Activated CD8-positive, alpha-beta memory T cell treated with anti-CD3 and anti-CD28 coated beads, Interleukin-2, amount 50 U/mL, for 24 hours (primary cell): ENCODE data around the gene SUPT4H1.

Experiments
- DNase-seq: peaks from one replicate; pipeline ENCODE4 v3.0.0-alpha.2; 2020; ENCODE audit errors: extremely low read depth

Gene SUPT4H1

DNA sequence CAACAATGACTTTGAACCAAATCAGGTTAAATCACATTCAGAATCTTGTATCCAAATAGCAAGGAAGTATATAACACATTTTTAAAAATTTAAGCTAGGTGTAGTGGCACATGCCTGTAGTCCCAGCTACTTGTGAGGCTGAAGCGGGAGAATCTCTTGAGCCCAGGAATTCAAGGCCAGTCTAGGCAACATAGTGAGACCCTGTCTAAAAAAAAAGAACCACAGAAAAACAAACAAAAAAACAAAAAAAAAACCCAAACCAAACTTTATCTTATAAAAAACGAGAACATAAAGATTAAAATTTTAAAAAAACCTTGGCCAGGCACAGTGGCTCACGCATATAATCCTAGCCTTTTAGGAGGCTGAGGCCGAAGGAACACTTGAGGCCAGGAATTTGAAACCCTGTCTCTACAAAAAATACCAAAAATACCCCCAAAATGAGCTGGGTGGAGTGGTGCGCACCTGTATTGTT, 11.6 kb downstream of the SUPT4H1 start:
- DNase-seq = no peak

DNA sequence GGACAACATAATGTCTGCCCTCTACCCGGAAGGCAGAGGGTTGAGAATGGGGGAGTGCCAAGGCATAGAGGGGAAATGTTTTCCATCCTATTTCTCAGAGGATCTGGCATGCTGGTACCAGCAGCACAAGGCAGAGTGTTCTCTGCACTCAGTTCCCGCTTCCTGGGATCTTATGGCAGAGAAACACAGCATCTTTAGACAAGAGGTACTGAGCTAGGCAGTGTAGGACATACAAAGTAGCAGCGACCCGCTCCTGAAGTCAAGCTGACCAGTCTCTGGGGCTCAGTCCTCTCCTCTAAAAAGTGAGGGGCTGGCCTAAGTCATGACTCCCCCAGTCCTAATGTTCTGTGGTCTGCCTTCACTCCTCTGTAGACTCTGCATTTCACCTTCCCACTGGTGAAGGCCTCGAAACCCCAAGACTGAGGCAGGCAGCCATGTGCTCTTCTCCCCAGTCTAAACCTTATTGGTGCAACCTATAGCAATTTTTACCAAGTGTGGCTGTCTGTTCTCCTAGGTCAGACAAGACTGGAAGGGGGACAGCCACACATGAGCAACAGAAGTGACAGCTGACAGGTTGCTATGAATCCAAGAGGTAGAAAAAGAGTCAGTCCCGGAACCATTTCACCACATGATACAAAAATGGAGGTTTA, 12.1 kb downstream of the SUPT4H1 start:
- DNase-seq = no peak

GRCh38 chr17:58338841-58339754, 12.9 kb downstream of the SUPT4H1 start:
- no peak for DNase-seq

GRCh38 chr17:58338454-58338840, 13.6 kb downstream of the SUPT4H1 start:
- no peak for DNase-seq

DNA sequence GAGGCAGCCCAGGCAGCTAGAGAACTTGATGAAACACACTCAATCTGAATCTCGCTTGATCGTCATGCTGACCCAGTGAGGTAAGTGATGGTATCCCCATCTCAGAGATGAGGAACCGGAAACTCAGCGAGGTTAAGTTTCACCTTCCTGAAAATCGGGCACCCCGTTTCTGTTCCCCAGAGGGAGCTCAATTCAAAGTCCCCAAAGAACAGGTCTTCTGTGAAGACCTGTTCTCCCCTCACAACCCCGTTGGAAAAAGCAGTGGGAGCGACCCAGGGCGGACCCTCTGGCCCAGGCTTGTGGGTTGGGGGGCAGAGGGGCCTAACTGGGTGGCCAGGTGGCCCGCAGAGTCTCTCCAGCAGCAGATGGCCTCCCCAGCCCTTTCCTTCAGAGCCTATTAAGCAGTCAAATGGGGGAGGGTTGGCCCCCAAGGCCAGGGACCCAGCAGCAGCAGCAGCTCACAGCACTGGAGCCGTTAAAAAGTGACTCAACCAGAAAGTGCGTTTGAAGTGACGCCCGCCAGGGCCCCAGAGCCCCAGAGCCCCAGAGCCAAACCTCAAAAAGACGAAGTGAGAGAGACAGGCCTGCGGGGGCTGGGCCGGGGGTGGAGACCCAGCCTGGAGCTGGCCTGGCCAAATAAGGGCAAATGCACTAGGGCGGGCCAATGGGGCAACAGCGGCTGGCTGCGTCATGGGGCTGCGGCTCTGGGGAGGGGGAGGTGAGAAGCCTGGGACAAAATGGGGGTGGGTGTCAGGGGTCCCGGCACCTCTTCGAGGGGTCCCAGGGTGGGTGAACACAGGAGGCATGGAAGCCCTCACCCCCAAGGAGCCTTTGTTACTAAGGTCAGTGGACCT, 14.2 kb downstream of the SUPT4H1 start:
- DNase-seq = no peak

DNA sequence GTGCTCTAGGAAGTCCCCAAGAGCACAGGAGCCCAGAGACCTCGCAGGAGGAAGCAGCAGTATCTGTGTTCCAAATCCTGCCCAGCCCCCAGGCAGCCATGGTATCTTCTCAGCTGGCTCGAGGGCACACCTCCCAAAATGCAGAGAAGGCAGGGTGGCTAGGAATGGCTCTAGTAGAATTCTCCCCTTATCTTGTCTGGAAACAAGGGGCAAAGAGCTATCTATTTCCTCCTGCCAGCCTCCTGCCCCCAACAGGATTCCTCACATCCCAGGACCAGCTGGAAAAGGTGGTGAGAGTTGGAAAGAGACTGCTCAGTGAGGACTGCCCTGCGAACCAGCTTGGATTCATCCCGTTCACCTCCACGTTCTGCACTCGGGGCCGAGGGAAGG, 14.8 kb downstream of the SUPT4H1 start:
- DNase-seq = no peak

DNA sequence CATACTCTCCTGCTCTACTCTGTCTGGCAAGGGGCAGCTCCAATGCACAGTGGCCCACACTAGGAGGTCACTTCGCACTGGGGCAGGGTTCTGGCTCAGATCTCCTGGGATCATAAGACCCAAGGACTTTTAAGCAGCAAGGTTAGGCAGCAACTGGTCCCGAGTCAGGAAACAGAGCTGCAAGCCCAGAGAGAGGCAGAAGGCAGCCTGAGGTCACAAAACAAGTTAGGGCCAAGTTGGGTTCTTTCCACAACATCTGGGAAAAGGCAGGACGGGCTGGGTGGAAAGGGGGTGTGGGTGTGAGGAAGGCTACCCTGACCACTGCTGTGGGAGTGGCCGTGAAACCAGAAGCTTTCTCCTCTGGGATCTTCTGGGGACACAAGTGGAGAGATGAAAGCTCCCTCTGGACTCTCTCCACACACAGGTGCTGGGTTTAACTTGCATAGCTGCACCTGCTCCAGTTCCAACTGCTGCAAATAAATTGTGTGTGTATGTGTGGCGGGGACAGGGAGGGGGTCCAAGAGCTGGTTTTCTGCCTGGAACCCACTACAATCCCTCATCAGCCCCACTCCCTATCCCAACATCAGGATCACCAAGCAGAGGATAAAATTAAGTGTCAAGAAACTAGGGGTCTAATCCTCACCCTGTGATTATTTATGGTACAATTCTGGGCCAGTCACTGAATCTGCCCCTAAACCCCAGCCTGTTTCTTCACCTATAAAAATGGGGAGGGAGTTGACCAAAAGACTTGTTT, 15.4 kb downstream of the SUPT4H1 start:
- DNase-seq = no peak

DNA sequence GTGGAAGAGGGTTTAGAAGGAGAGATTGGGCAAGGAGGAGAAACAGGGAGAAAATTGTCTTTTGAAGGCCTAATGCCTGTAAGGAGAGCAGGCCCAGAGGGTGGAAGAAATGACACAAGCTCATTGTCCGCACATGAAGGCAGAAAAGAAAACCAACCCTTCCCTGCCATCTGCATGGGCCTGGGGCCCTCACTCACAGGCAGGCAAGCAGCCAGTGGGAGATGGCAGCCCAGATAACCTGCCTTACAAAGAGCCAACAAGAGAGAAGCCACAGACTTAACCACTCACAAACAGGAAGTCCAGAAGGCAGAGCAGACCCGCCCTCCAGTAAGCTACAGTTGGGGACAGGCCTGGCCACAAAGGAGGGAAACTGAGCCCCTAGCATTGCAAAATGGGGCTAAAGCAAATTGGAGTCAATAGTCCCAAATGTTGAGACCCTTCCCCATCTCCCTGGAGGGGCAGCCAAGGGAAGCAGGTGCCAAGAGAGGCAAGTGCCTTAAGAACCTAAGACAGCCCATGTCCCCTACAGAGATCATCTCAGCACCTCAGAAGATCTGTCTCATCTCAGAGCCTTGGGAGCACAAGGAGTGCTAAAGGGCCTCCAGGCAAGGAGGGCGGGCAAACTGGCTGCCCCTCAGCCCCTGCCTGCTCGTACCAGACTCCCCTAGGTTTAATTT, 16.1 kb downstream of the SUPT4H1 start:
- no peak for DNase-seq

- no peak for DNase-seq
Measured at GRCh38 chr17:58335061-58335731, 16.8 kb downstream of the SUPT4H1 start.

- no peak for DNase-seq
Measured at GRCh38 chr17:58334661-58335060, 17.3 kb downstream of the SUPT4H1 start.

DNA sequence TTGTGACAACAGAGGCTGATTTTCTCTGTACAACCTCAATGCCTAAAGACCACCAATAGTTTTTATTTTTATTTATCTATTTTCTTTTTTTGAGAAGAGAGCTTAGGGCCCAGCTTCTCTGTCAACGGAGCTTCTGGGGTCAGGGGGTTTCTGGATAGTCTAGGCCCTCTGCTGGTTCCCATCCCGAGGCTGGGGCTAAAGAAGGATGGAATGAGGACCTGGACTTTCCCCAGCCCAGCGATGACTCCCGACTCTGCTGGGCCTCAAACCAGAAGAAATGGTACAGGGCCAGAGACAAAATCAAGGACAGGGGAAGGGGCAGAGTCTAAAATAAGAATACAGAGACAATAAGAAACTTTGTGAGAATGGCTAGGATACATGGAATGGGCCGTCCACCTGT, 17.7 kb downstream of the SUPT4H1 start:
- DNase-seq = no peak

DNA sequence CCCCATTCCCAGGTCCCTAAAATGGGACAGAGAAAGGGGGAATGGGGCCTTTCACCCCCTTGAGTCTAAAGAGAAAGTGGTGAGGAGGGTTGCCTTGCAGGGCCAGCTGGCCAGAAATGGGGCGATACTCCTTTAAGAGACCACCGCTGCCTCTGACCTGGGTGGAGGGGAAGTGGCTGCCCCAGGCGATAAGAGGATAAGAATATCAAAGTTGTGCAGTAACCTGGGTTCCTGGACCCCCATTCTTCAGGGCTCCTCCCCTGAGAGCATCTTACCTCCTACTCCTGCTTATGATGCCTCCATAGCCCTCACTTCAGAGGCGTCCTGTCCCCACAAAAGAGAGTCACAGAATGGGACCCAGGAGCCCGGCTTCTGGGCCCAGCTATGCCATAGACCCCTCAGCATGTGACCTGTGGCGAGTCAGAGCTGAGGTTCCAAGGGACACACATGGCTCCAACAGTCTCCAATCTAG, 18.2 kb downstream of the SUPT4H1 start:
- DNase-seq = no peak

- no peak for DNase-seq
Measured at GRCh38 chr17:58332778-58333735, 18.9 kb downstream of the SUPT4H1 start.

DNA sequence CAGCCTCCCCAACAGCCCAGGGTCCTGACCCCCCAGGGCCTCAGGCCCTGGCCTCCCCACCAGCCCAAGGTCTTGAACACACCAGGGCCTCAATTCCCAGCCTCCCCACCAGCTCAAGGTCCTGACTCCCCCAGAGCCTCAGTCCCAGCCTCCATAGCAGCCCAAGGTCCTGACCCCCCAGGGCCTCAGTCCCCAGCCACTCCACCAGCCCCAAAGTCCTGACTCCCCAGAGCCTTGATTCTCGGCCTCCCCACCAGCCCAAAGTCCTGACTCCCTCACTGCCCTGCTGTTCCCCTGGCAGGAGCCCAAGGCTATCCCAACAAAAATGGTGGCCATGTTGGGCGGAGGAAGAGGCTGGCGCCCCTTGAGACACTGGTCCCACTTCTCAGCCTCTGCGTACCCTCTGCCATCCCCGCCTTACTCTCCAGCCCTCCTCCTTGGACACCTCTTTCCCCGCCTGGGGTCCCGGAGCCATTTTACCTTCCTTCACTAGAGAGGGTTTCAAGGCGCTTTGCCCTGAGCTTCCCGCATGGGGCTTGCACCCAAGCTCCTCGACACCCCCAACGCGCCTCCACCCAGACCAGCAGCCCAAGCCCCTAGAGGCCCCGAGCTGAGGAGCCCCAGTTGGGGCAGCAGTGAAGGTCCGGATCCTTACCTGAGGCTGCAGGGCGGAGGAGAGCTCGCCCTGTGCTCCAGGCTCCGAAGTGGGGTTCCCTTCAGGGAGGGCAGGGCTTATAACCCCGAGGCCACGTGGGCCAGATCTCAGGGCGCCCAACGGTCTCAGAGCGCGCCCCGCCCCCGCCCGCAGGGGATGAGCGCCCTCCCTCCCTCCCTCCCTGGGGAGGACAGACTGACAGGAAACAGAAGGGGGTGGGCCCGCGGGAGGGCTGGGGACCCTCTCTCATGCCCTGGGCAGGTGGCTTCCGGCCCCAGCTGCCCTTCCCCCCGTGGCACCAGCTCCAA, 19.9 kb downstream of the SUPT4H1 start:
- DNase-seq = no peak

DNA sequence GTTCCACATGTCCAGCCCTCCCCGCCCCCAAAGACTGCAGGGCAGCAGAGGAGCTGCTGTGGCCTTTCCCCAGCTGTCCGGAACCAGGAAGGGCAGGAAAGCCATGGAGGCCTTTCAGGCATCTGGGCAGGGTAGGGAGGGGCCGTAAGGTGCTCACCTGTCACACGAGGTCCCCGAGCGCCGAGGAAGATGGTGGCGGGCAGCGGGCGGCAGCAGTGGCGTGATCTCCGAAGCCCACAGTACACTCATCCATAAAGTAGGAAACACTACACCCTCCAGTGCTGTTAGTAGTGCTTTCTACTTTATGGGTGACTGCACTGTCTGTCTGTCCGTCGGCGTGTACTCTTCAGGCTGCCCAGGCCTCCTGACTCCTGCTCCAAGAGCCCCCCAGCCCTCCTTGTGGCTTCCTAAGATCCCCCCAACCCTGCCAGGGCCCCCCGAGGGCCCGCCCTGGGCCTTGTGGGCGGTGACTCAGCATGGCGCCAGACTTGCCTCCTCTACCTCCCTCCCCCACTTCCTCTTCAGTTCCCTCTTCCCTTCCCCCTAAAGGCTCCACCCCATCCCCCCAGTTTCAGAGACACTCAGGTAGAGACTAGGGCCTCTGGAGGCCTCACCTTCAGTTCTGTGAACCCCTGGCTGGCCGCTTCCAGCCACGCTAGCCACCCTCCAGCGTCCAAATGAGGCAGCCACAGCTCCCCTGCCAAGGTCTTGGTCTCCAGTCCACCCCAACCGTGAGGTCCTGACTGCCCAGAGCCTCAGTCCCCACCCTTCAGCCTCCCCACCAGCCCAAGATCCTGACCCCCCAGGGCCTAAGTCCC, 20.8 kb downstream of the SUPT4H1 start:
- no peak for DNase-seq

DNA sequence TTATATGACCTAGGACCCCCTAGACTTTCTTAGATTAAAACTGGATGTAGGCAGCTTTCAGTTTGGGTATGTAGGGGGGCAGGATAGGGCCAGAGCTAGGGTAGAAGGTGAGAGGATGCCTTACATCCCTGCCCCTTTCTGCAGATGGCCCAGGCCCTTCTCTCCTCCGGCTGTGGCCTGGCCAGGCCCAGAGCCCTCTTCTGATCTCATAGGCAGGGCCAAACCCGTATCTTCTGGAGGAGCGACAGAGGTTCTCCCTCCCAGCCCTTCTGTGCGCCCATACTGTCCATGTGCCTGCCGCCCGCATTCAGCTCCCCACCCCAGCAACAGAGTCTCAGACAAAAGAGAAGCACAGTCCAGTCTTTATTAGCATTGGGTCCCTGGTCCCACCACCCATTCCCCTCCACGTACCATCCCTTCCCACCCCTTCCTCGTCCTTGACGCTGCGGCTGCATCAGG, 21.4 kb downstream of the SUPT4H1 start:
- DNase-seq = no peak
